Left hindlimb (tissue), 1 donor: ENCODE measurements around the gene ZDHHC6.
"Not testable (repeated sequence)": the region's sequence is repeated elsewhere in the genome, so short reads cannot be mapped to it uniquely, and the experiment has no call there.

ENCODE experiments used
- DNase-seq: peaks from one replicate; pipeline ENCODE4 v3.0.0-alpha.2; 2018

Gene ZDHHC6, protein sequence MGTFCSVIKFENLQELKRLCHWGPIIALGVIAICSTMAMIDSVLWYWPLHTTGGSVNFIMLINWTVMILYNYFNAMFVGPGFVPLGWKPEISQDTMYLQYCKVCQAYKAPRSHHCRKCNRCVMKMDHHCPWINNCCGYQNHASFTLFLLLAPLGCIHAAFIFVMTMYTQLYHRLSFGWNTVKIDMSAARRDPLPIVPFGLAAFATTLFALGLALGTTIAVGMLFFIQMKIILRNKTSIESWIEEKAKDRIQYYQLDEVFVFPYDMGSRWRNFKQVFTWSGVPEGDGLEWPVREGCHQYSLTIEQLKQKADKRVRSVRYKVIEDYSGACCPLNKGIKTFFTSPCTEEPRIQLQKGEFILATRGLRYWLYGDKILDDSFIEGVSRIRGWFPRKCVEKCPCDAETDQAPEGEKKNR

DNA sequence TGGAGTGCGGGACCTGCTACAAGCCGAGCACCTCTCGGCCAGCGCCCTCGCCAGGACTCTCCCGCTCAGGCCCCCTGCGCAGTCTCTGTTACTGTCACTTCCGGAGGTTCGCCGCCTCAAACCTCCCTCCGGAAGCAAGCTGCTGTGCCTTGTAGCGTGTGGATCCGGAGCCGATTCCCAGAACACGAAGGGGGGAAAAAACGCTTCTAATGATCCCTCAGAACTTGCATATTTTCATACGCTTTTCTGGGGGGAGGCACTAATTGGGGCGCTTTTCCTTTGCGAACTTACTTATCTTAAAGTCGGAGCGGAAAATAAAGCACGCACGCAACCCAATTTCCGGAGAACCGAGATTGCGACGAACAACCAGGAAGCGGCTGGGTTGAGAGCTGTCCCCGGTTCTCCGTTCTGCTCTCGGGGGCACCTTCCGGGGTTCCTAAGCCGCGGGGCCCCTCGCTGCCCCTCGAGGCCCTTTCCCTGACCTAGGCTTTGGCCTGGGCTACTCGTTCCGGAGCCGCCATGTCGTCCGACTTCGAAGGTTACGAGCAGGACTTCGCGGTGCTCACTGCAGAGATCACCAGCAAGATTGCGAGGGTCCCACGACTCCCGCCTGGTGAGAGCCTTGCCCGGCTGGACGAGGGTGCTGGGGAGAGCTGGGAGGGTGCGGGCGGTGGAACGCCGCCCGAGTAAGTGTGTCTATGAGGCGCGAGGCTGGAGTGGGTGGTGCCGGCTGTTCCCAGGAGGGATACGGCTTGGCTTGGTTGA is at the start of gene ZDHHC6, which contains the start of gene VTI1A:
Gene ZDHHC6 (minus strand): TSS at position 60 of the 765 bp plus-strand sequence. CDS start 1,478 bp downstream, outside the sequence.
Gene VTI1A (plus strand): TSS at position 361 of the 765 bp plus-strand sequence. CDS start 159 bp downstream, at position 520.
- DNase-seq, result peak; percentile 86

DNA sequence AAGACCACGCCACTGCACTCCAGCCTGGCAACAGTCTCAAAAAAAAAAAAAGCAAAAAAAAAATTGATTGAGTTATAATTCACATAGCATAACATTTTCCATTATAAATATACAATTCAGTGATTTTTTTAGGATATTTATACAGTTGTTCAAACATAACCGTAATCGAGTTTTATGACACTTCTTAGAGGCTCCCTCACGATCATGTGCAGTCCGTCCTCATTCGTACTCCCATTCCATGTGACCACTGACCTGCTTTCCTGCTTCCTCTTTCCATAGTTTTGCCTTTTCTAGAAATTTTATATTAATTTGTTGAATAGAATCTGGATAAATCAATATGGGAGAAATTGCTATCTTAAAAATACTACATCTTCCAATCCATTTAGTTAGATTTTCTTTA is 46.0 kb upstream of the ZDHHC6 start:
- DNase-seq, result no peak

DNA sequence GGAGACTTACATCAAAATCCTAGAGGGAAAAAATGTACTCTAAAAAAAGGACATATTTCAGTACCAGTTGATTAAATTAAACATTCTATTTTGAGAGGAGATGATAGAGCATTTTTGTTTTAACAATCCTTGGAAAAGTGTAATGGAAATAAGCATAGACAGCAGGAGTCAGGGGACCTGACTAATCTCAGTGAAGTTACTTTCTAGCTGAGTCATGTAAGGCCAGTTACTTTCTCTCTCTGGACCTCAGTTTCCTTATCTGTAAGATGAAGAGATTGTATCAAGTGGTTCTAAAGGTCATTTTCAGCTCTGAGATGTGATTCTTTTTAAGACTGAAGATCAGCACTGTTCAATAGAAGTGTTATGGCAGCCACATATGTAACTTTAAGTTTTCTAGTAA is 44.4 kb upstream of the ZDHHC6 start:
- no peak for DNase-seq

DNA sequence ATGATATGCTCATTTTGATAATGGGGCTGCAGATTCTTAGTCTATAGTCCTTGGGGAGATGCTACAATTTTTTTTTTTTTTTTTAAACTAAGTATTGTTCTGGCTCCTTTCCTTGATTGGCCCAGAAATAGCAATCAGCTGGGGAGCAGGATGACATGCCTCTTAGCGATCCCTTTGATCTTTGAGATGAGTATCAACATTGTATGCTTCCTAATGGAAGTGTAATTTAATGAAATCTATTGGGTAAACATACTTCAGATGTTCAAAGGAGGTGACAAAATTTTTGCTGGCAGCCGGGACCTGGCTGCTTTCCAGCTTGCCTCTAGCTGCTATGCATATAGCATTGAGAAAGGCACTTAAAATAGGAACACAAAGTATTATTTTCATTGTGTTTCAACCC is 43.8 kb upstream of the ZDHHC6 start:
- DNase-seq, result no peak

DNA sequence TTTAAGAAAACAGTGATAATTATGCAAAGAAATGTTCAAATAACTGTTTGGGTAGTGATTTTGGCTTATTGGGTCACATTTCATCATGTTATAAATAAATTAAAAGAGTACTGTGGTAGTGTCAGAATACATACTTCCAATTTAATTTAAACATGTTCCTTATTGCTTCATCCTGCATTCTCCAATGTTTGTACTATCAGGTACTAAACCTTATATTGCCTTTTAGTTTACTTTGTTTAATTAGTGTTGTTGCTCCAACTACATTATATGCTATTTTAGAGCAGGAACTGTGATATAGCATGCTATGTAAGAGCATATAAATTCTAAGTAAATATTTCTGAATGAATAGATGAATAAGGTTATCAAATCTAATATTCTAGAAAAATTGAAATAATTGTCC is 41.2 kb upstream of the ZDHHC6 start:
- no peak for DNase-seq

DNA sequence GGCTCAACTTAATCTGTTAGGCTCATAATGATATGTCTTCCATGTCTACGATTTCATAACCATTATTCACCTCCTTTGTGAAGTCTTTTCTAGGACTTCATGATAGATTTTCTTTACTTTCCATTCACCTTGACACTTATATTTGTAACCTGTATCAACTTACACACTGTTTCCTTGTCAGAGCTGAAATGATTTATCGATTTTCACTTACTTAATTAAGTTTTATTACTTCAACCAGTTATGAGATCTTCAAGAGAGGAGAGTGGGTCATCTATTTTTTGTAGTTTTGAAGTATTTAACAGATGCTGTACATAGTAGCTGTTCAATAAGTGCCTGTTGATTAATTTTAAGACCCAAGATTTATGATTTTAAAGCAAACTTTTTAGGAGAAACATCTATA is 37.7 kb upstream of the ZDHHC6 start:
- no peak for DNase-seq

DNA sequence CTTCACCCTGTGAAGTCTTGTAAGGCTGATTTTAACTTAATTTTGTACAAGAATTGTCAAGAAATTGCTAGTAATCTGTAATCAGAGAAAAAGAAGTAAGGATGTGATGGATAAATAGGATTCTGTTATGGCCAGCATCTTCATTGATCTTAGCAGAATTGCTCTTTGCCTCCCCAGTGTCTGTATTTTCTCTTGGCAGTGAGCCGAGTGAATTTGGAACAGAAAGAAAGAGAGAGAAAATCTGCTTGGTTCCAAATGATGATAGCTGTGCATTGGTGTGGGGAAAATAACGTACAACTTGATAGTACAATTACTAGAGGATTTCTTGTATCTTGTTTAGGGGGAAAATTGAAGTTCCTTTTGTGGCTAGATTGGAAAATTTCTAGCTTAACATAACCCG is 34.9 kb upstream of the ZDHHC6 start:
- DNase-seq, result no peak

DNA sequence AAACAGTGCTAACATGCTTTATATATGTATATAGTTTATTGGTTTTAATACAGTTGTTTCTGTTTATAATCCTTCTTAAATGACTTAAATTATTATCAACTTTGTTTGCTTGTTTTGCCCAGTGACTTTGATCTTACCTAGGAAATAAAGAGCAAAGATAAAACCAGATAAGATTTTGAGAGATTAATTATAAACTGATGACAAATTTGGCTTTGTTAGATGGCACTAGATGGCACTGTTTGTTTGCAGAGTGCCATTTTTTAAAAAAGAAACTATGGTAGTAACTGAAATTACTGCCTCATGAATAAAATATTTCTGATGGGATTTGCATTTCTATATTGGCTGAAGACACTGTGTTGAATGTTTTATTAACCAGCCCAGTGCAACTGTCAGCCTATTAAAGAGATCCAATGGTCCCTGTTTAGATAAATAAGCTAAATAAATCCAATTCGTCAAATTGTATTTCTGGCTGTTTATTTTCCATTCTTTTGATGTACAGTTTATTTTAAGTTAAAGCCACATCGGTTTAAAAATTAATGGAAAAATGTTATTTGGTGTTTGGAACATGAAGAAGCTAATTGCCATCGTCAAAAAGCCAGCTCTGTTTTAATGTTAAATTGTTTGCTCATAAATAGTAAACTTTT is 29.0 kb upstream of the ZDHHC6 start:
- no peak for DNase-seq

DNA sequence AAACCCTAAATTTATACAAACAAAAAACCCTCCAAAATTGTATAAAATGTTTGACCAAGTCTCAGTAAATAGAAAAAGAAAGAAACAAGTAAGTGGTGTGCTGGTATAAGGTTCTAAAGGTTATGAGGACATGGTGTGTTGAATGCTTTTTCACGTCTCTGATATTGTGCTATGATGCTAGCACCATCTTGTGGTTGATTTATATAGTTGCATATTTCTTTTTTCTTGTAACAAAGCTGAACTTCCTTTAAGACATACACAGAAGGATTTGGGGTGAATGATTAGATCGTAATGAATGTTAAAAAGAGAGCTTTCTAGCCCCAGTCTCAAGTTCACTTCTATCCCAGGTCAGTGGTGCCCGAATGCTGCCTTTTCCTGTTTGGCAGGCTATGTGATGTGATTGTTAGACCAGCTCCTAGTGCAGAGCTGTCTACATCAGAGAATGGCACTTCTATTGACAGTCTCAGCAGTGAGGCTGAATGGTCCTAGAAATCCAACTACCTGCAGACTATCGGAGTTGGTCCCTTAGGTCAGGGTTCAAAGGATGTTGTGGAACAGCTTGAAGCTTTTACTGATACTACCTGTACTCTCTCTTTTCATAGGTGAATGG is 25.3 kb upstream of the ZDHHC6 start:
- DNase-seq, result no peak

DNA sequence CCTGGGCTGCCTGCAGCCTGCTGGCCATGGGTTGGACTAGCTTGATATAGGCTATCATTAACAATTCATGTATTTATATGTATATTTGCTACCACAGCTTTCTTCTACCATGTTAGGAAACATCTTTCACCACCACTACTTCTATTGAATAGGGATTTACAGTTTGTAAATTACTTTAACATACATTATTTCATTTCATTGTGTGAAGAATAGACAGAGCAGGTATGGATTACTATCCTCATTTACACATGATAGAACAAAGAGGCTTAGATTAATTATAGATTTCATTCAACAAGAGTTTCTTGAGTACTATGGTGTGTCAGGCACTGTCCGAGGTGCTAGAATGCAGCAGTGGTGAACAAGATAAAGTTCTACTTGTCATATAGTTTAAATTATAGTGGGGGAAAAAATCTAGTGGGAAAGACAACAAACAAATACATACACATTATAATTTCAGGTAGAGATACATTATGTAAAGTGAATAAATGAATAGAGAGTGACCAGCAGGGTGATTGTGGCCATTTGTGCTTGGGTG is 20.9 kb upstream of the ZDHHC6 start:
- DNase-seq, result no peak

DNA sequence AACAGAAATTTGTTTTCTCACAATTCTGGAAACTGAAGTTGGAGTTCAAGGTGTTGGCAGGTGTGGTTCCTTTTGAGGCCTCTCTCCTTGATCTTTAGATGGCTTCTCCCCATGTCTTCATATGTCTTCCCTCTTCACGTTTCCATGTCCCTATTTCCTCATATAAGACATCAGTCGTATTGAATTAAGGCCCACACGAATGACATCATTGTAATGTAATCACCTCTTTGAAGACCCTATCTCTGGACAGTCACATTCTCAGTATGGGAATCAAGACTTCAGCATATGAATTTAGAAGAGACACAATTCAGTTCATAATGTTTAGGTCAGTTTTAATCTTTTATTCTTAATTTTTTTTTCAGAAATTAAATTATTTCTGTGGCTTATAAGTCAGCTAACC is 20.1 kb upstream of the ZDHHC6 start:
- no peak for DNase-seq

DNA sequence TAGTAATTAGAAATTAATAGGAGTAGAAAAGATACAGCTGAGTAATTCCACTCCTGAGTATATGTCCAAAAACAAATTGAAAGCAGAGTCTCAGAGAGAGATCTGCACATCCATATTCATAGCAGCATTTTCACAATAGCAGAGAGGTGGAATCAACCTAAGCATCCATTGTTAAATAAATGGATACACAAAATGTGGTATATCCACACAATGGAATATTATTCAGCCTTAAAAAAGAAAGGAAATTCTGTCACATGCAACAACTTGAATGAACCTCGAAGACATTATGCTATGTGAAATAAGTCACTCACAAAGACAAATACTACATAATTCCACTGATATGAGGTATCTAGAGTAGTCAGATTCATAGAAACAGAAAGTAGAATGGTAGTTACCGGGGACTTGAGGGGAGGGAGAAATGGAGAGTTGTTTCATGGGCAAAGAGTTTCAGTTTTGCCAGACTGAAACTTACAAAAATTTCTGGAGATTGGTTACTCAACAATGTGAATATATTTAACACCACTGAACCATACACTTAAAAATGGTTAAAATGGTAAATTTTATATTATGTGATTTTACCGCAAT is 18.7 kb upstream of the ZDHHC6 start:
- no peak for DNase-seq

DNA sequence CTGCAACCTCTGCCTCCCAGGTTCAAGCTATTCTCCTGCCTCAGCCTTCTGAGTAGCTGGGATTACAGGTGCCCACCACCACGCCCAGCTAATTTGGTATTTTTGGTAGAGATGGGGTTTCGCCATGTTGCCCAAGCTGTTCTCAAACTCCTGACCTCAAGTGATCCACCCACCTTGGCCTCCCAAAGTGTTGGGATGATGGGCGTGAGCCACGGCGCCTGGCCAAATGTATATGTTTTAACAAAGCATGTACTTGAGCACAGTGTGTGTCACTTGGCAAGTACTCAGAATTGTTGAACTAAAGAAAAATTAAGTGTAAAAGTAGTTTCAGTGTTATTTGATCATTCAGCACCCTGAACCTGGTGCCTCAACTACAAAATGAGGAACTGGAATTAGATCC is 17.4 kb upstream of the ZDHHC6 start:
- not testable (repeated sequence) for DNase-seq

DNA sequence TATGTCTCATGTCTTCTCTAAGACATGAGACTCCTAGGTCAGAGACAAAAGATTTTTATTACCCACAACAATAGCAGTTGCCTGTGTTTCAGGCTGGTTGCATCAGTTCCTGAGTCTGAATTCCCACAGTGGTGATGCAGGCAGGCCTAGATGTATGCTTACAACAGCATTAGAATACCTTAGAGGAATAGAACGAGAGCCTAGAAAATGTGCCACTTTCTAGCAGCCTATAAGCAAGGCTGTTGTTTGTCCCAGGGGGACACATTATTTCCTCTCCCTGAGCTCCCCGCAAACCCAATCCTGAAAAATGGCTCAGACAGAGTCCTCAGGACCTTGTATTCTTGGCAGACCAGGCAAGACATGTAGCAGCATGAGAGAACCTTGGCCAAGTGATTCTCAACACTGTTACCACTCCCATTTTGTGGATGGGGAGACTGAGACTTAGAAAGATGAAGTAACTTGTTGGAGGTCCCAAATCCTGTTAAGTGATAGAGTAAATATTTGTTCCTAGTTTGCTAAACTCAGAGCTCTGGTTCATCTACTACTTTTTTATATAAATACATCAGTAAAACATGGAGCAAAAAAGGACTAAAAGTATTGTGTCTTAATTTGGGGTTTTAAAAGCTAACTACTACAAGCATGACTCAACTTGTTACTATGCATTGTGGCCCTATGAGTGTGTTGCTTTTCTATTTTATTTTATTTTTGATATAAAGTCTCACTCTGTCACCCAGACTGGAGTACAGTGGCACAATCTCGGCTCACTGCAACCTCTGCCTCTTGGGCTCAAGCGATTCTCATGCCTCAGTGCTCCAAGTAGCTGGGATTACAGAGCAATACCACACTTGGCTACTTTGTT is 14.5 kb upstream of the ZDHHC6 start:
- no peak for DNase-seq

DNA sequence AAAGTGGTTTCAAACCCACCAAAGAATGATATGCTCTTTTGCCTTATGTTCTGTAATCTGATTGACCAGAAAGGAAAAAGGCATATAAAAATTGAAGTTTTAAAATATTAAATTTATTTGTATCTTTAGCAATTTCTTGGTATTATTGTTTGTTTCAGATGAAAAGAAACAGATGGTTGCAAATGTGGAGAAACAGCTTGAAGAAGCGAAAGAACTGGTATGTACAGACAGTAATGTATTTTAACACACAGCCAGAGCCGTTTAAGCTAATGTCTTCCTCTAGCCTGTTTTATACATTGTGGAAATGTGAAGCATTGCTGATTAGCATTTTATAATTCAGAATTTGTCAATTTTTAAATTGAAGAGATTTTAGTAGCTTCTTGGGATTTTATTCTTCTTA is 13.7 kb upstream of the ZDHHC6 start:
- DNase-seq, result no peak

DNA sequence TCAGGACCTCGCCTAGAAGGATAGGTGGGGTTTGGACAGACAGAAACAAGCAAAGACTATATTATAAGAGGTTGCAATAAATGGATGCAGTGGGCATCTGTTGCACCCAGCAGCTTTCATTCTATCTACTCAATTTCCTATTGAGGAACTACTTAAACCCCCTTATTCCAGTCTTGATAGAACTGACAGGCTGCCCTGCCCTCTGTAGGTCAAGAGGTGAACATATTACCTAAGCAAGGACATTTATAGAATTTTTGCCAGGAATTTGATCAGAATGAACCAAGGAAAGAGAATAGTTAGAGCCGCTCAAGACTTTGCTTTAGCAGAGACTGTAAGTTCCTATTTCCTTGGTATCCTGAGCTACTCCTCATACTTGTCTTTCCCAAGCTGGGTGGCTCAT is 9.8 kb upstream of the ZDHHC6 start:
- no peak for DNase-seq

DNA sequence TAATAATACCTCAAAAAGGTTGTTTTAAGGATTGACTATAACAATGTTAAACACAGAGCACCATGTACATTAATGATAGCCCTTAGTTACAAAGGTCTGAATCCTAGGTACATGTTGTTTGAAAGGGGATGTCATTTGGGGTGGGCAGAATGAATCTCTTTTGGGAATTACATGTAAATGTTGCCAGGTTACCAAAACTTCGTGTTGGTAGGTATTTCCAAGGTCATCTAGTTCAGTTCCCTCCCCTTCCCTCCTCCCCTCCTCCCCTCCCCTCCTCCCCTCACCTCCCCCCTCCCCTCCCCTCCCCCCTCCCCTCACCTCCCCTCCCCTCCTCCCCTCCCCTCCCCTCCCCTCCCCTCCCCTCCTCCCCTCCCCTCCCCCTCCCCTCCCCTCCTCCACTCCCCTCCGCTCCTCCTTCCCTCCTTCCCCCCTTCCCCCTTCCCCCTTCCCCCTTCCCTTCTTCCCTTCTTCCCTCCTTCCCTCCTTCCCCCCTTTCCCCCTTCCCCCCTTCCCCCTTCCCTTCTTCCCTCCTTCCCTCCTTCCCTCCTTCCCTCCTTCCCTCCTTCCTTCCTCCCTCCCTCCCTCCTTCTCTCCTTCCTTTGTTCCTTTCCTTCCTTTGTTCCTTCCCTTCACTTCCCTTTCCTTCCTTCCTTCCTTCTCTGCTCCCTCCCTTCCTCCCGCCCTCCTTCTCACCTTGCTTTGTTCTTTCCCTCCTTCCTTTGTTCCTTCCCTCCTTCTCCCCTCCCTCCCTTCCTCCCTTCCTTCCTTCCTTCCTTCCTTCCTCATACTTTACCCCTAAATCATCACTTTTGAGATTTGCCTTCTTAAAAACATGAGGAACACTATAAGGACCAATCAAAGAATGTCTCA is 8.4 kb upstream of the ZDHHC6 start:
- no peak for DNase-seq

DNA sequence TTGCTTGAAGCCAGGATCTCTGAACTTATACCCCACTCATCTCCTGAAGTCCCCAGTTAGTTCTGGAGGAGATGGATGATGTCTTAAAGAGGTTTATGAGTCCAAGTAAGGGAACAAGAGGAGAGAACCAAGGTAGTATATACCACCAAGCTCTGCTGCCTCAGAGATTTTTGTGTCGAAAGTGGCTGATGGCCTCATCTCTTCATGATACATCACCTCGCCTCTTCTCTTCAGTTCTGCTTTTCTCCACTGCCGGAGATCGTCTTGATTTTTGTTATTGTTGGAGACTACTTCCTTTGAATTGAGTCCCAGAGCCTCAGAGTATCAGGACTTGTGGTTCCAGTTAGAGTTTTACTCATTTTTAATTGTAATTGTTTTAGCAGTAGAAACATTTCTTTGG is 2.2 kb upstream of the ZDHHC6 start:
- no peak for DNase-seq

DNA sequence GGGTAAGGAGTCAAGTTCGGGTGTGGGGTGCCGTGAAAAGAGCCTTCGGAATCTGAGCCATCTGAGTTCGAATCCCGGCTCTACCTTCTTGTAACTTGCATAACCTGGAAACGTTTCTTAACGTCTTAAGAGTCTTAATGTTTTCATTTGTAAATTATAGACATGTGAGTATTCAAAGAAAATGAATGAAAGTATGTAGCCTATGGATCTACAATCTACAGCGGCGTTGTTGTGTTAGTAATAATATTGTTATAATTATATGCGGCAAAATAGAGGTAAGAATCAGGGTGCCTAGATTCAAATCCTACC is 860 bp upstream of the ZDHHC6 start:
- DNase-seq, result no peak

DNA sequence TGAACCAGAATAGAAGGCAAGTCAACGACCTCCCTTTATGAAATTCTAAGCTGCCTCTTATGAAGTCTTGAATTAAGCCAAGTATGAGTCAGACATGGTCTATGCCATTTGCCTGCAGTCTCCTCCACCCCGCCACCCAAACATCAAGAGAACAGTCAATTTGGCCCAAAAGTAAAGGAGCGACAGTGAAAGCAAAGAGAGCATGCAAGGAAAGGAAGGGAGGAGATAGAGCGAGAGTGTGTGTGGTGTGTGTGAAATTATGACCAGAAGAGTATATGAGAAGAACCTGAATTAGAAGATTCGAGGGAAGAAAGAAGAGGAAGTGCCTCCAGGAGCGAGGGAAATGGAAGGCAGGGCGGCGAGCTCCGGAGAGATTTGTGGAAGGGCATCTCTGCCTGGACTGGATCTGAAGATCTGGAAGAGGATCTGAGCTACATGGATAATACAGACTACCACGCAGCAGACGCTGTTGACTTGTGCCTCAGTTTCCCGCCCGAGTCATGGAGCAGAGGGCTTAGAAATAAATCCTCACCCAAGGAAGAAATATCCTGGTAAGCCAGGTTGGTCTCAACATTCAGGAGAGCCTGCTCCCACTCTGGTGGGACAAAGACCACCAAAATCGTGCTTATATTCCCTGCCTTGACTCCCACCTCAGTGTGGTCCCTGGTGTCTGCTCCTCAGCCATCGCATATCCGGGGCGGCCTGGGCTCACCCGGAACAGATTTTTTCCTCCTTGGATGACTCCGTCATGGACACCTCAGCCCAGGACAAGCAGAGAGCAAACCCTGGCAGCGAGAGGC is 459 bp downstream of the ZDHHC6 start:
- no peak for DNase-seq
